Activated CD4-positive, alpha-beta T cell treated with anti-CD3 and anti-CD28 coated beads, Interleukin-2, amount 50 U/mL, for 16 hours (primary cell): ENCODE measurements around the gene HSPA6.
A peak's percentile ranks its signal among the peaks of the same experiment; 100 is the strongest.
"Not testable (repeated sequence)": the region's sequence is repeated elsewhere in the genome, so short reads cannot be mapped to it uniquely, and the experiment has no call there.

Source experiments
- DNase-seq: peaks from one replicate; pipeline ENCODE4 v3.0.0-alpha.2; 2020

Gene HSPA6

GRCh38 chr1:161537068-161537669, 12.8 kb downstream of the HSPA6 start:
- not testable (repeated sequence) for DNase-seq

GRCh38 chr1:161538925-161539479, 14.7 kb downstream of the HSPA6 start:
- DNase-seq: not testable (repeated sequence)

GRCh38 chr1:161539731-161540569, 15.6 kb downstream of the HSPA6 start:
- peak; percentile 96 for DNase-seq

GRCh38 chr1:161540570-161540960, 16.2 kb downstream of the HSPA6 start:
- DNase-seq: not testable (repeated sequence)

- peak; percentile 90 for DNase-seq
Measured at GRCh38 chr1:161542091-161542559, 17.8 kb downstream of the HSPA6 start.

GRCh38 chr1:161543125-161543524, 18.8 kb downstream of the HSPA6 start:
- not testable (repeated sequence) for DNase-seq

- DNase-seq: peak; percentile 56
Measured at GRCh38 chr1:161545005-161545731, 20.8 kb downstream of the HSPA6 start.

GRCh38 chr1:161547995-161548741, 23.8 kb downstream of the HSPA6 start:
- not testable (repeated sequence) for DNase-seq

- DNase-seq: not testable (repeated sequence)
Measured at GRCh38 chr1:161548749-161549406, 24.5 kb downstream of the HSPA6 start.

GRCh38 chr1:161549652-161550051, 25.3 kb downstream of the HSPA6 start, which contains the start of gene FCGR3A:
TSS of gene FCGR3A (minus strand) at chr1:161549818. CDS start at chr1:161549736, 82 bp downstream.
- DNase-seq: no peak

GRCh38 chr1:161550942-161551341, 26.6 kb downstream of the HSPA6 start:
- not testable (repeated sequence) for DNase-seq

- DNase-seq: not testable (repeated sequence)
Measured at GRCh38 chr1:161553631-161554030, 29.3 kb downstream of the HSPA6 start.

- DNase-seq: not testable (repeated sequence)
Measured at GRCh38 chr1:161554340-161554739, 30.0 kb downstream of the HSPA6 start.

- DNase-seq: peak; percentile 84
Measured at GRCh38 chr1:161554815-161555417, 30.6 kb downstream of the HSPA6 start.

GRCh38 chr1:161556143-161556542, 31.8 kb downstream of the HSPA6 start:
- not testable (repeated sequence) for DNase-seq

GRCh38 chr1:161556990-161557389, 32.6 kb downstream of the HSPA6 start:
- DNase-seq: not testable (repeated sequence)

- DNase-seq: not testable (repeated sequence)
Measured at GRCh38 chr1:161557506-161558450, 33.4 kb downstream of the HSPA6 start.

GRCh38 chr1:161560960-161561715, 36.8 kb downstream of the HSPA6 start:
- peak; percentile 61 for DNase-seq

GRCh38 chr1:161562441-161562840, 38.1 kb downstream of the HSPA6 start:
- not testable (repeated sequence) for DNase-seq
